ENCODE results near the gene SF1.

DNA sequence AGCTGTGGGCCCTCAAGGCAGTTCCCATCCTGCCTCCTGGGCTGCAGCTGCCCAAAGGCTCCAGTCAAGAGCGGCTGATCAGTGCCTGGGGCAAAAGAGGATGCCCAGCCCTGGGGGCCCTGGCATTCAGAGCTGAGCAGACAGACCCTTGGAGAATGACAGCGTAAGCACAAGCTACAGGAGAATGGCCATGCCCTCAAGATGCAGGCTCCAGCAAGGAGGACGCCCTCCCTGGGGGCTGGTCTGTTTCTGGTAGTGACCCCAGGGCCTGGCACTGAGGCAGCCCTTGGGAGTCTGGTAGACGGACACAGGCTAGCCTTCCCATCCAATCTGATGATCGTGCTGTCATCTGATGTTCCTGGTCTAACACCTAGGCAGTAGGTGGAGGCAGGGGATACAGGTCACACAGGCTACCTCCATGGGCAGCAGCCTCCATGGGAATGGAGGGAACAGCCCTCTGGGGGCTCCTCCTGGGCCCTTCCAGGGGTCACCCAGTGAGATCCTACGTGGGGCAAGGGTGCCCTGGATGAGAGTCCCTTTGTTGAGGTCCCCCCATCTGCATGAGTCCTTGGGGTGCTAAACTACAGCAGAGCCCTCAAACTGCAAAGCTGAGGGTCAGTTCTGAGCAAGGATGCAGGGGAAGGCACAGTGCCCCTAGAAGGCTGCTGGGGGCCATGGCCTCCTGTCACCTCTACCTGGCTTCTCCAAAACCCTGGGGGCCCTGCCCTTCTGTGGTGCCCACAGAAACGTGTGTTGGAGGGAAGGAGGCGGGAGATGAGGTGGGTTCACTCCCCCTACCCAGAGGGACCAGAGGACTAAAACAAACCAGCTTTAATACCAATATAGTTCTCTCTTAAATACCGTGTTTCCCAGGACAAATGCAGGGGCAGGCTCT, 10.2 kb upstream of the SF1 start:
- TF ChIP-seq, protein P1, sequence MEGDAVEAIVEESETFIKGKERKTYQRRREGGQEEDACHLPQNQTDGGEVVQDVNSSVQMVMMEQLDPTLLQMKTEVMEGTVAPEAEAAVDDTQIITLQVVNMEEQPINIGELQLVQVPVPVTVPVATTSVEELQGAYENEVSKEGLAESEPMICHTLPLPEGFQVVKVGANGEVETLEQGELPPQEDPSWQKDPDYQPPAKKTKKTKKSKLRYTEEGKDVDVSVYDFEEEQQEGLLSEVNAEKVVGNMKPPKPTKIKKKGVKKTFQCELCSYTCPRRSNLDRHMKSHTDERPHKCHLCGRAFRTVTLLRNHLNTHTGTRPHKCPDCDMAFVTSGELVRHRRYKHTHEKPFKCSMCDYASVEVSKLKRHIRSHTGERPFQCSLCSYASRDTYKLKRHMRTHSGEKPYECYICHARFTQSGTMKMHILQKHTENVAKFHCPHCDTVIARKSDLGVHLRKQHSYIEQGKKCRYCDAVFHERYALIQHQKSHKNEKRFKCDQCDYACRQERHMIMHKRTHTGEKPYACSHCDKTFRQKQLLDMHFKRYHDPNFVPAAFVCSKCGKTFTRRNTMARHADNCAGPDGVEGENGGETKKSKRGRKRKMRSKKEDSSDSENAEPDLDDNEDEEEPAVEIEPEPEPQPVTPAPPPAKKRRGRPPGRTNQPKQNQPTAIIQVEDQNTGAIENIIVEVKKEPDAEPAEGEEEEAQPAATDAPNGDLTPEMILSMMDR (IDR thresholded peaks at IDR 0.05; ENCODE audit: control extremely low read depth in 1 of 3, insufficient read depth in 1 of 3, low read depth in 1 of 3, low read length in 3 of 3) = no peak
- no peak for TF ChIP-seq NRF1 (IDR thresholded peaks at IDR 0.05; ENCODE audit: low read depth, low read length)
- no peak for TF ChIP-seq NANOG (IDR thresholded peaks at IDR 0.05; ENCODE audit: insufficient read depth, low read depth, low read length, poor library complexity, severe bottlenecking)
- TF ChIP-seq POLR2A (IDR thresholded peaks at IDR 0.05; ENCODE audit: control extremely low read depth in 1 of 2, low read depth in 2 of 2, low read length in 2 of 2) = no peak
- TF ChIP-seq TCF12 (IDR thresholded peaks at IDR 0.05; ENCODE audit: low read depth, low read length) = no peak
- no peak for TF ChIP-seq TAF1 (IDR thresholded peaks at IDR 0.05; ENCODE audit: low read depth, low read length)
- TF ChIP-seq POLR2AphosphoS5 (IDR thresholded peaks at IDR 0.05; ENCODE audit: low read depth, low read length) = no peak
- no peak for TF ChIP-seq SRF (IDR thresholded peaks at IDR 0.05; ENCODE audit: low read depth, low read length)
- TF ChIP-seq, protein P2, sequence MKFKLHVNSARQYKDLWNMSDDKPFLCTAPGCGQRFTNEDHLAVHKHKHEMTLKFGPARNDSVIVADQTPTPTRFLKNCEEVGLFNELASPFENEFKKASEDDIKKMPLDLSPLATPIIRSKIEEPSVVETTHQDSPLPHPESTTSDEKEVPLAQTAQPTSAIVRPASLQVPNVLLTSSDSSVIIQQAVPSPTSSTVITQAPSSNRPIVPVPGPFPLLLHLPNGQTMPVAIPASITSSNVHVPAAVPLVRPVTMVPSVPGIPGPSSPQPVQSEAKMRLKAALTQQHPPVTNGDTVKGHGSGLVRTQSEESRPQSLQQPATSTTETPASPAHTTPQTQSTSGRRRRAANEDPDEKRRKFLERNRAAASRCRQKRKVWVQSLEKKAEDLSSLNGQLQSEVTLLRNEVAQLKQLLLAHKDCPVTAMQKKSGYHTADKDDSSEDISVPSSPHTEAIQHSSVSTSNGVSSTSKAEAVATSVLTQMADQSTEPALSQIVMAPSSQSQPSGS (IDR thresholded peaks at IDR 0.05; ENCODE audit: low read length) = no peak

All from H1 (cell line).